HepG2 (cell line): Measurements from ENCODE around the gene FAM13B. TPM values are rescaled to one million over a fixed set of nuclear protein-coding genes. Genes with fewer than 3 reads are reported as not detected.

Source experiments
- AHDC1 ChIP-seq: sonication (generic); formaldehyde crosslinking; IDR thresholded peaks from 2 replicates; pipeline ENCODE4 v1.5.1; 2020; ENCODE audit warnings: mild to moderate bottlenecking, missing genetic modification reagents, borderline replicate concordance
- ARNTL ChIP-seq: sonication (generic); formaldehyde crosslinking; IDR thresholded peaks from 2 replicates; pipeline ENCODE4 v1.4.0; 2020; ENCODE audit warnings: mild to moderate bottlenecking, missing genetic modification reagents
- BCL6 ChIP-seq: IDR thresholded peaks from 2 replicates; pipeline ENCODE4 v1.6.1; 2016; ENCODE audit warnings: missing genetic modification reagents, missing compliant biosample characterization
- CEBPG ChIP-seq: IDR thresholded peaks from 2 replicates; pipeline ENCODE4 v1.6.1; 2016
- EZH2 ChIP-seq: conservative IDR thresholded peaks from 2 replicates; pipeline ENCODE4 v1.6.1; 2012; ENCODE audit warnings: mild to moderate bottlenecking, low read depth, low read length, moderate library complexity
- GLI4 ChIP-seq: sonication (generic); formaldehyde crosslinking; IDR thresholded peaks from 2 replicates; pipeline ENCODE4 v1.5.1; 2020; ENCODE audit warnings: missing genetic modification reagents, mild to moderate bottlenecking, moderate library complexity, borderline replicate concordance
- HMGXB4 ChIP-seq, 2 experiments: sonication (generic) in 1 of 2; formaldehyde crosslinking in 1 of 2; IDR thresholded peaks; 2 replicates each; pipeline versions ENCODE4 v1.4.0 to v1.6.1; 2018 to 2020; ENCODE audit warnings: missing genetic modification reagents in 2 of 2, borderline replicate concordance in 1 of 2, low read depth in 1 of 2, mild to moderate bottlenecking in 1 of 2, missing biosample characterization in 1 of 2
- JDP2 ChIP-seq: sonication (generic); formaldehyde crosslinking; IDR thresholded peaks from 2 replicates; pipeline ENCODE4 v1.8.1; 2022; ENCODE audit warnings: missing genetic modification reagents, borderline replicate concordance
- MAF1 ChIP-seq: sonication (generic); formaldehyde crosslinking; IDR thresholded peaks from 2 replicates; pipeline ENCODE4 v1.5.0; 2020; ENCODE audit warnings: missing genetic modification reagents, borderline replicate concordance
- MIXL1 ChIP-seq: IDR thresholded peaks from 2 replicates; pipeline ENCODE4 v1.6.1; 2016
- NBN ChIP-seq: fragments of 450-650 bp; conservative IDR thresholded peaks from 2 replicates; pipeline ENCODE4 v1.6.1; 2017
- NR2F2 ChIP-seq: IDR thresholded peaks from 2 replicates; pipeline ENCODE4 v1.6.1; 2012; ENCODE audit warnings: low read depth, inconsistent platforms, borderline replicate concordance
- RARA ChIP-seq: IDR thresholded peaks from 2 replicates; pipeline ENCODE4 v1.6.1; 2016; ENCODE audit warnings: missing genetic modification reagents, missing compliant biosample characterization
- SIX4 ChIP-seq: sonication (generic); formaldehyde crosslinking; IDR thresholded peaks from 2 replicates; pipeline ENCODE4 v1.4.0; 2020; ENCODE audit warnings: missing genetic modification reagents
- SOX6 ChIP-seq, 2 experiments: fragments of 450-650 bp in 1 of 2; sonication (generic) in 1 of 2; formaldehyde crosslinking in 1 of 2; IDR thresholded peaks; 2 replicates each; pipeline versions ENCODE4 v1.4.0 to v1.6.1; 2017 to 2020; ENCODE audit warnings: antibody characterized with exemption in 1 of 2, mild to moderate bottlenecking in 1 of 2, missing genetic modification reagents in 1 of 2
- TRIM24 ChIP-seq: sonication (generic); formaldehyde crosslinking; IDR thresholded peaks from 2 replicates; pipeline ENCODE4 v1.8.0; 2022; ENCODE audit warnings: mild to moderate bottlenecking, missing genetic modification reagents
- ZFP1 ChIP-seq: IDR thresholded peaks from 2 replicates; pipeline ENCODE4 v1.6.1; 2016
- ZGPAT ChIP-seq: IDR thresholded peaks from 2 replicates; pipeline ENCODE4 v1.6.1; 2016; ENCODE audit warnings: mild to moderate bottlenecking
- ZNF263 ChIP-seq: sonication (generic); formaldehyde crosslinking; IDR thresholded peaks from 2 replicates; pipeline ENCODE4 v1.4.0; 2020; ENCODE audit warnings: missing genetic modification reagents
- ZNF335 ChIP-seq: sonication (generic); formaldehyde crosslinking; IDR thresholded peaks from 2 replicates; pipeline ENCODE4 v1.4.0; 2020; ENCODE audit warnings: missing genetic modification reagents
- ZNF484 ChIP-seq: sonication (generic); formaldehyde crosslinking; IDR thresholded peaks from 2 replicates; pipeline ENCODE4 v1.5.1; 2020; ENCODE audit warnings: mild to moderate bottlenecking, low read depth, missing genetic modification reagents, borderline replicate concordance
- polyA plus RNA-seq, 8 experiments: library from polyadenylated mRNA; depleted of rRNA in 3 of 8; stranded (reverse) in 7 of 8; unstranded in 1 of 8; fragments of >200 nt; fragmentation: Illumina TruSeq in 4 of 8; extraction: Trizol in 4 of 8; gene quantifications; 2 replicates each; pipeline versions ENCODE4 v1.2.1 to v1.2.3, GENCODE V29; 2011 to 2016; ENCODE audit warnings: low read depth in 4 of 8, missing spikeins in 1 of 8, mixed read lengths in 1 of 8; ENCODE audit not compliant: insufficient read depth in 1 of 8
- total RNA-seq, 5 experiments: library from RNA; depleted of rRNA; stranded (reverse); fragments of >200 nt; fragmentation: Illumina TruSeq; extraction: Trizol; gene quantifications; 2 replicates each; pipeline ENCODE4 v1.2.3, GENCODE V29; 2016; ENCODE audit warnings: low read depth in 1 of 5
- TF ChIP-seq, protein P1 (sequence below): sonication (generic); formaldehyde crosslinking; conservative IDR thresholded peaks from 2 replicates; pipeline ENCODE4 v1.8.0; 2022; ENCODE audit warnings: low read depth, missing genetic modification reagents

The FAM13B gene
- total and polyA plus RNA-seq, 2 of the 13 experiments (the other 11 are each of a cell fraction or from before 2014, with no cell fraction given): 6.9 to 11.5 TPM

- no peak for TF ChIP-seq SOX6 (IDR thresholded peaks at IDR 0.05)
- TF ChIP-seq SOX6 (CRISPR knock-in tag; IDR thresholded peaks at IDR 0.05): peak; percentile 84
- TF ChIP-seq GLI4 (CRISPR knock-in tag): no peak
- TF ChIP-seq ZGPAT (CRISPR knock-in tag): peak; percentile 60
- no peak for TF ChIP-seq EZH2
- no peak for TF ChIP-seq TRIM24 (CRISPR knock-in tag)
- no peak for TF ChIP-seq HMGXB4 (CRISPR knock-in tag; IDR thresholded peaks at IDR 0.05; ENCODE audit: borderline replicate concordance in 1 of 2, low read depth in 1 of 2)
- TF ChIP-seq ZNF484: no peak
- no peak for TF ChIP-seq JDP2 (CRISPR knock-in tag)
- no peak for TF ChIP-seq ZNF263 (CRISPR knock-in tag)
- TF ChIP-seq AHDC1 (CRISPR knock-in tag): peak; percentile 30; the same call in 1 of the 2 replicates
- TF ChIP-seq BCL6 (CRISPR knock-in tag): peak; percentile 81
- TF ChIP-seq CEBPG (CRISPR knock-in tag): no peak
- TF ChIP-seq RARA: peak; percentile 60
- peak; percentile 75 for TF ChIP-seq MIXL1 (CRISPR knock-in tag)
- peak; percentile 67 for TF ChIP-seq NR2F2
- TF ChIP-seq, protein P1, sequence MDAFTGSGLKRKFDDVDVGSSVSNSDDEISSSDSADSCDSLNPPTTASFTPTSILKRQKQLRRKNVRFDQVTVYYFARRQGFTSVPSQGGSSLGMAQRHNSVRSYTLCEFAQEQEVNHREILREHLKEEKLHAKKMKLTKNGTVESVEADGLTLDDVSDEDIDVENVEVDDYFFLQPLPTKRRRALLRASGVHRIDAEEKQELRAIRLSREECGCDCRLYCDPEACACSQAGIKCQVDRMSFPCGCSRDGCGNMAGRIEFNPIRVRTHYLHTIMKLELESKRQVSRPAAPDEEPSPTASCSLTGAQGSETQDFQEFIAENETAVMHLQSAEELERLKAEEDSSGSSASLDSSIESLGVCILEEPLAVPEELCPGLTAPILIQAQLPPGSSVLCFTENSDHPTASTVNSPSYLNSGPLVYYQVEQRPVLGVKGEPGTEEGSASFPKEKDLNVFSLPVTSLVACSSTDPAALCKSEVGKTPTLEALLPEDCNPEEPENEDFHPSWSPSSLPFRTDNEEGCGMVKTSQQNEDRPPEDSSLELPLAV (CRISPR knock-in tag): no peak
- no peak for TF ChIP-seq ZNF335 (CRISPR knock-in tag)
- TF ChIP-seq ZFP1 (CRISPR knock-in tag): no peak
- TF ChIP-seq SIX4 (CRISPR knock-in tag): peak; percentile 86; the same call in 1 of the 2 replicates
- TF ChIP-seq ARNTL (CRISPR knock-in tag): no peak
- TF ChIP-seq NBN: no peak
- no peak for TF ChIP-seq MAF1 (CRISPR knock-in tag)
Observed at GRCh38 chr5:137899493-137899892, 133.4 kb downstream of the FAM13B start (continued).
